ENCODE measurements around the gene RNF225. TPM values are rescaled to one million over a fixed set of nuclear protein-coding genes. Genes with fewer than 3 reads are reported as not detected.

RNF225 gene
- total RNA-seq (ENCODE audit: low replicate concordance): 0.15 TPM in 1 of 2 replicates, not detected in the other

DNA sequence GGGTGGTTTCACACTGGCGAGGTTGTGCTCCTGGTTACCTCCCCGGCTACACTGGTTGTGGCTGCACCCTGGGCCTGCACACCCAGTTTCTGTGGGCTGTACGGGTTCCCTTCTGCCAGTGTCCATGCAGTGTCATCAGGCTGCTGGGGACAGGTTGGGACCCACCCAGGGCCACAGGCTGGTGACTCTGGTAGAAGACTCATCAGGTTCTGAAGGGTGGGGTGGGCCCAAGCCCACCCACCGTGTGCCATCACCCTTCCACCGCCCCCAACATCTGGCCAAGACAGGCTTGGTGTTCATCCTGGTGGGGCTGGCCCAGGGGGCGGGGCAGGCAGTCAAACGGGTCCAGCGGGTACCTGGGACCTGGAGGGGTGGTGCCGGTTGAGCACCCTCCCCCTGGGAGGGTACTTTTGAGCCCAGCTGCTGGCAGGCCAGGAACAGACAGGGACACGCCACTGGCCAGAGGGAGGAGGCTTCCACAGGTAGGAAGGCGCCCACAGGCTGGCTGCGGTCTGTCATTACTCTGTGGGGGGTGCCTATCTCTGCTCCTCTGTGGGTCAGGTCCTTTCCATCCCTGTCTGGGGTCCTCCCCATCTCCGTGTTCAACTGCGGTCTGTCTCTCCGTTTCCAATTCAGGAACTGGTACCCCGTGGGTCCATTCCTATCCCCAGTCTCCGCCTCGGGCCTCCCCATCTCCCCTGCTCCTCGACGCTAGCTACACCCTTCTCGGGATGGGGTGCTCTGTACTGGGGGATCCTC is at the start of gene RNF225:
RNF225 (plus strand) TSS at position 437 of the 759 bp plus-strand sequence. CDS start 434 bp downstream, outside the sequence.

DNA sequence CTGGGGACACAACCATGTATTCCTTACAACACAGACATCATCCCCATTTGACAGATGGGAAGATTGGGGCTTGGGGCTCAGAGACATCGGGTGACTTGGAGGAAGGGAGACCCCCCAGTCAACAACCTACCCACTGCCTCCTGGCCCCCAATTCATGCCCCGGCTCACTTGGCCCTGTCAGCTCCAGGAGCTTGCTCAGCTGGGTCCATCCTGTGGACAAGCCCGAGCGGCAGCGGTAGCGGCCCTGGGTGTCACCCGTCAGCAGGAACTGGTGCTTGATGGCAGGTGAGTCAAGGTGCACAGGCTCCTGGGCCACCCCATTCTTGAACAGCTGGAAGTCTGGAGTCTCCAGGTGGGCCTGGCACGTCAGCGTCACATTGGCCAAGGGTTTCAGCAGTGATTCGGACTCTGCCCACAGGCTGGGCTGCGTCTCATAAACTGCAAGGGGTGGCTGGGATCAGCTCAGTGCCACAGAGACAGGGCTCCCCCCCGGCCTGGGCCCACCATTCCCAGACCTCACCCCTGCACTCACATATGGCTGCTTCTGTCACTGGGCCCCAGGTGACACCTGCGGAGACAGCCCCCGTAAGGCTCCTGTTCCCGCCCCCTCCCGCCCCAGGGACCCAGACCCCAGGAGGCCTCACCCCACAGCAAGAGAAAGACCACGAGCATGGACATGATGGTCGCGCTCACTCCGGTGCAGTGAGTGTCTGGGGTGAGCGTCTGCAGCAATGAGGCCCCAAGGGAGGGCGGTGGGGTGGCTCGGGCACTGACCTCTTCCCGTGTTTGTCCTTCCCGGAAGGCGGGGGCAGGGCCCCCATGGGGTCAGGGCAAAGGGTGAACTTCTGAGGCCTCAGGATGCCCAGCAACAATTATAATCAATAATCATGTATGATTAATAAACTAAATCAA is 42.4 kb upstream of the RNF225 start, which contains the start of gene A1BG:
A1BG (minus strand) TSS at position 733 of the 912 bp plus-strand sequence; CDS start at position 678, 55 bp downstream.

GRCh38 chr19:58362272-58362994 is 33.0 kb upstream of the RNF225 start, which contains the start of gene ZNF497:
TSS of gene ZNF497 (minus strand) at chr19:58362751. CDS start at chr19:58357635, 5,116 bp downstream.

DNA sequence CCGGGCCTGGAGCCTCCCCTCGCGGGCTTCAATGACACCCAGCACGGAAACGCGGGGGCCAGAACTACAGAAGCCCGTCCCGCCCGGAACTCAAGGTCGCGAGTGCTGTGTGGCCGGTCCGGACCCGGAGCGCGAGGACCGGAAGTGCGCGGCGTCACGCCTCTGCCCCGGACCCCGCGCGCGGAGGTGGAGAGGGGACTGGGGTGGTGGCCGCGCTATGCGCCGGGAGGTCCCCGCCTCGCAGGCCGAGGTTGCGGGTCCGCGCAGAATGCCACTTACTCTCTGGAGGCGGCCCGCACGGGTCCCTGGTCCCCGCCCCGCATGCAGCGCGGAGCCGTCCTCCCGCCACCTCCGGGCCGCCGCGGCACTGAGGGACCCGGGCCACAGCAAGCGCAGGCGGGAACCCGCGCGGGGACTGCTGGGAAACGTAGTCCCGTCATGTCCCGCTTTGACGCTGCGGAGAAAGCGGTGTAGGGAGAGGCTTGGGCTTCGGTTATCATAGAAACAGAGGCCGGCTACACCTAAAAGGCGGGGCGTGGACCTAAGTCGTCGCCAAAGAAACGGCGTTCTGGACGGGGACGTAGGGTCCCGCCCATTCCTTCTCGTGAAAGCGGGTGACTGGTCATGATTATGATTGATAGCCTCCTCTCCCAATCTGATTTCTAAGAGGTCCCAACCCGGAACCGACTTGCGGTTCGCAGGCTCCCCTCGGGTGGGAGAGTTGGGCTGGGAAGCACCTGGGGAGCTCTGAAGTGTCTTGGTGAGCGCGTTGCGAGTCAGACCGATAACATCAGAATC is 14.6 kb upstream of the RNF225 start, which contains the start of gene ZNF837:
ZNF837 (minus strand) TSS at position 369 of the 798 bp plus-strand sequence. CDS start 11,698 bp downstream, outside the sequence.

DNA sequence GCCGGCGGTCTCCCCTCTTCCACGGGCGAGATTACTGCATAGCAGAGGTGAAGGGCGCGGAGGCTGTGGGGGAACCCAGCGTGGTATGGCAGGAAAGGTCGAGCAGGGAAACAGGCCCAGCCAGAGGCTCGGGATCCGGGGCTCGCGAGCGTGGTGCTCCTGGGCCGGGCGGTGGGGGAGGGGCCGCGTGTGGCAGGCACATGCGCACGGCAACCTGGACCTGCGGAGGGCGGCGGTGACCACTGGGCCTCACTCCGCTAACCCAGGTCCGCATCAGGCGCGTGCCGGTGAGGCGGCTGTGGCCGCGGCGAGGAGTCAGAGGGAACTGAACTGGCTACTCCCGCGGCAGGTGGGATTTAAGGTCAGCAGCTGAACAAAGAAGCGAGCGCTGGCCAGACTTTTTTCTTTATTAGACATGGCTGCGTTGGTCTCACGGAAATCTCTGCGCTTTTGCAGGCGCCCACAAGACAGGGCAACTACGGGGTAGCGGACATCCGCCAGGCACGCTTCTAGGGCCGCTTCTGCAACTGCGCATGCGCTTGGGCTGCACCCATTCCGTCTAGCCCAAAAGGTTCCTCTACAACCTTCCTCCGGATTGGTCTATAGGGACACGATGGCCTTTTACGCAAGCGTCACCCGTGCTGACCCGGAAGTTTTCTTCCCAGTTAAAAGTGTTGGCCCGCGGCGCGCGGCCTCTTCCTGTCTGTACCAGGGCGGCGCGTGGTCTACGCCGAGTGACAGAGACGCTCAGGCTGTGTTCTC is 8.7 kb upstream of the RNF225 start, which contains the start of gene RPS5:
RPS5 (plus strand) TSS at position 694 of the 762 bp plus-strand sequence. CDS start 869 bp downstream, outside the sequence.

DNA sequence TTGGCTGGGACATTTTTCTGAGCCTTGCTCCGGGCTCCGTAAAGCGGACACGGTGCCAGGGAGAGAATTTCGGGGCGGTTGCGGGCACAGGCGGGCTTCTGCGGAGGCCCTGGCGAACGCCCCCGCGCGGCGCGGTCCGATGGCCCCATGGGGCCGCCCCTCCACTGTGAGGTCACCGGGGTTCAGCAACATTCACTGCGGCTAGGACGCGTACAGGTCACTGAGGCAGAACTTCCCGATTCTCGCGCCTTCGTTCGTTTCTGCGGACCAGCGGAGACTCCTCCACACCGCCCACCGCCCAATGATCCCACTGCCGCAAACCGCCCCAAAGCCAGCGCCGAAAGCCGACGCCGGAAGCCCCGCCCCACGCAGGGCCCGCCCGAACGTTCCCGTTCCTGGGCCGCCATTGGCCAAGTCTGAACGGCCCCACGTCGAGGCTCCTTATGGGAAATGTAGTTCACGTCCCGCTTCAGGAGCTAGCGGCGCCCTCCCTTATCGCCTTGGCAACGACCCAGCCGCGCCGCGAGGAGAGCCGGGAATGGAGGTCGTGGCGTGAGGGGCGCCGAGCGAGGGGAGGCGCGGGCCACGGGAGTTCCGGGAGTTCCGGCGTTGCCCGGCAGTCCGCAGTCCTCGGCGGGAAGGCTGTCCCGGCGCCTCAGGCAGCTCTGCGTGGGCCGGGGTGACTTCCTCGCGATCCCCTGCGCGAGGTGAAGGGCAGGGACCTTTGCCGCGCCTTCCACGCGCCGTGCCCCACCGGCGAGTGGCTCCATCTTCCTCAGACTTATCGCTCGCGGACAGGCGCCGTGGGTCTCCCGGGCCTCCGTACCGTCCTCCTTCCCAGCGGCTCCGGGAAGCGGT is 12.9 kb downstream of the RNF225 start, which contains the start of gene ZNF584:
ZNF584 (plus strand) TSS at position 498 of the 858 bp plus-strand sequence. CDS start 499 bp downstream, outside the sequence.

GRCh38 chr19:58439576-58440554 is 44.4 kb downstream of the RNF225 start, which contains the start of gene ZNF132:
TSS of gene ZNF132 (minus strand) at chr19:58440153. CDS start at chr19:58439821, 332 bp downstream.

Other genes with a start within 250 kb of the RNF225 start
- gene ZNF329, start 244.9 kb upstream of the RNF225 start, total RNA-seq (ENCODE audit: low replicate concordance): 9.7 and 12.7 TPM in 2 replicates
- 10.6 and 23.0 TPM in 2 replicates for gene ZNF274, start 212.6 kb upstream of the RNF225 start, total RNA-seq (ENCODE audit: low replicate concordance)
- gene ZNF544, start 166.7 kb upstream of the RNF225 start, total RNA-seq (ENCODE audit: low replicate concordance): 13.8 and 29.7 TPM in 2 replicates
- 1.6 and 2.6 TPM in 2 replicates for gene ZNF8, start 116.7 kb upstream of the RNF225 start, total RNA-seq (ENCODE audit: low replicate concordance)
- gene ERVK3-1, start 90.3 kb upstream of the RNF225 start, total RNA-seq (ENCODE audit: low replicate concordance): 25.6 and 28.2 TPM in 2 replicates
- 2.0 and 2.3 TPM in 2 replicates for gene ZSCAN22, start 68.7 kb upstream of the RNF225 start, total RNA-seq (ENCODE audit: low replicate concordance)
- gene A1BG, start 42.2 kb upstream of the RNF225 start, total RNA-seq (ENCODE audit: low replicate concordance): 16.8 and 28.1 TPM in 2 replicates
- gene ZNF497, start 32.9 kb upstream of the RNF225 start, total RNA-seq (ENCODE audit: low replicate concordance): 0.68 and 1.4 TPM in 2 replicates
- gene ZNF837, start 14.6 kb upstream of the RNF225 start, total RNA-seq (ENCODE audit: low replicate concordance): 0.35 and 2.0 TPM in 2 replicates
- gene RPS5, start 8.4 kb upstream of the RNF225 start, total RNA-seq (ENCODE audit: low replicate concordance): 3,343 and 4,752 TPM in 2 replicates
- 8.5 and 19.1 TPM in 2 replicates for gene ZNF584, start 13.0 kb downstream of the RNF225 start, total RNA-seq (ENCODE audit: low replicate concordance)
- 5.9 and 8.3 TPM in 2 replicates for gene ZNF132, start 44.5 kb downstream of the RNF225 start, total RNA-seq (ENCODE audit: low replicate concordance)
- gene ZNF324B, start 56.0 kb downstream of the RNF225 start, total RNA-seq (ENCODE audit: low replicate concordance): 8.3 and 16.8 TPM in 2 replicates
- 12.6 and 16.7 TPM in 2 replicates for gene ZNF324, start 71.4 kb downstream of the RNF225 start, total RNA-seq (ENCODE audit: low replicate concordance)
- gene ZNF446, start 80.7 kb downstream of the RNF225 start, total RNA-seq (ENCODE audit: low replicate concordance): 4.0 and 6.1 TPM in 2 replicates
- gene SLC27A5, start 116.3 kb downstream of the RNF225 start, total RNA-seq (ENCODE audit: low replicate concordance): 13.1 and 24.8 TPM in 2 replicates
- gene ZBTB45, start 124.2 kb downstream of the RNF225 start, total RNA-seq (ENCODE audit: low replicate concordance): 5.0 and 5.4 TPM in 2 replicates
- gene TRIM28, start 148.4 kb downstream of the RNF225 start, total RNA-seq (ENCODE audit: low replicate concordance): 368 and 427 TPM in 2 replicates
- 182 and 214 TPM in 2 replicates for gene CHMP2A, start 159.4 kb downstream of the RNF225 start, total RNA-seq (ENCODE audit: low replicate concordance)
- 95.1 and 115 TPM in 2 replicates for gene UBE2M, start 163.0 kb downstream of the RNF225 start, total RNA-seq (ENCODE audit: low replicate concordance)
- gene MZF1, start 177.7 kb downstream of the RNF225 start, total RNA-seq (ENCODE audit: low replicate concordance): 9.5 and 15.8 TPM in 2 replicates